ENCODE measurements around the gene ACAD11.

- TF ChIP-seq CTCF (IDR thresholded peaks at IDR 0.05) (no peak), EZH2 (IDR thresholded peaks at IDR 0.05) (no peak), EZH2phosphoT487 (IDR thresholded peaks at IDR 0.05) (no peak)
Measured at GRCh38 chr3:132509096-132509495, 150.5 kb downstream of the ACAD11 start.
